ENCODE measurements around the gene MARCHF10.

Gene MARCHF10

DNA sequence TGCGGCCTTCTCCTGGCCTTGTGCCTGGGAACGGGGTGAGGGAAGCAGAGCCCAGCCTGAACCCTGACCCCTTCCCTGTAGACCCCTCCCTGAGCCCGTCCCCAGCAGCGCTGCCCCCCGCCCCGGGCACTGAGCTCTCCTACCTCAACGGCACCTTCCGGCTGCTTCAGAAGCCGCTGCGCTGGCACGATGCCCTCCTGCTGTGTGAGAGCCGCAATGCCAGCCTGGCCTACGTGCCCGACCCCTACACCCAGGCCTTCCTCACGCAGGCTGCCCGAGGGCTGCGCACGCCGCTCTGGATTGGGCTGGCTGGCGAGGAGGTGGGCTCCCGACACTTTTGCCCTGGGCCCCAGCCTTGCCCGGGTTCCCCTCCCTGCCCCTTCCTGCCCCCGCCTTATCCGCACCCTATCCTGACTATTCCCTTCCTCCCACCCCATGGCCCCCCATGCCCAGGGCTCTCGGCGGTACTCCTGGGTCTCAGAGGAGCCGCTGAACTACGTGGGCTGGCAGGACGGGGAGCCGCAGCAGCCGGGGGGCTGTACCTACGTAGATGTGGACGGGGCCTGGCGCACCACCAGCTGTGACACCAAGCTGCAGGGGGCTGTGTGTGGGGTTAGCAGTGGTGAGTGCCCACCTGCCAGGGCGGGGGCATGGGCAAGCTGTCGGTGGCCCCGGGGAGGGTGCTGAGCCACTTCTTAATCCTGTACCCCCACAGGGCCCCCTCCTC, 118.5 kb downstream of the MARCHF10 start:
- peaks cover 13% of the 10 kb centered on the region for H3K4me1 ChIP-seq (ENCODE audit: insufficient read depth, low read length)
- H3K9ac ChIP-seq (ENCODE audit: low read depth, low read length), result no peak overlapping the region
- H3K36me3 ChIP-seq (ENCODE audit: insufficient read depth, low read length), result no peaks in the 10 kb centered on the region
- no peaks in the 10 kb centered on the region for H3K9me3 ChIP-seq (ENCODE audit: control insufficient read depth, insufficient read depth, low read length)

DNA sequence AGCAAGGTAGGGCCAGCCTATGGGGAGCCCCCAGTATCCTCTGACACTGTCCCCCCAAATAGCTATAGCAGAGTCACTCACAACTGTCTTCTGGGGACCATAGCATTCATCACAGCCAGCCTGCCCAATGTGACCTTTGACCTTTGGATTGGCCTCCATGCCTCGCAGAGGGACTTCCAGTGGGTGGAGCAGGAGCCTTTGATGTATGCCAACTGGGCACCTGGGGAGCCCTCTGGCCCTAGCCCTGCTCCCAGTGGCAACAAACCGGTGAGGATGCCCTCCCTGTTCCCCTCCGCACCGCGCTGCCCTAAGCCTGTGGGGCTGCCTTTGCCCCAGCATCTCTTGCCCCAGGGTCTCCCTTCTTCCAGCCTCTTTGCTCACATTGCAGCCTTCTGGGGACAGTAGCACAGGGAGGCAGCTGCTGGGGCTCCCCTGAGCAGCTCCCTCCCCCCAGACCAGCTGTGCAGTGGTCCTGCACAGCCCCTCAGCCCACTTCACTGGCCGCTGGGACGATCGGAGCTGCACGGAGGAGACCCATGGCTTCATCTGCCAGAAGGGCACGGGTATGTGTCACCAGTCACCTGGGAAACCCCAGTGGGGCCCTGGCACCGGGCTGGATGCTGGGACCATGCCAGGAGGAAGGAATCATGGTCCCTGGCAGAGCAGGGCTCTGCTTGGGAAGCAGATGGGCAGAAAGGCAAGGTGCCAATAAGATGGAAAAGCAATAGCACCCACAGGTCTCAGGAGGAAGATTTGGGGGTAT, 119.5 kb downstream of the MARCHF10 start:
- peaks cover 3% of the 10 kb centered on the region for H3K4me1 ChIP-seq (ENCODE audit: insufficient read depth, low read length)
- no peak overlapping the region for H3K9ac ChIP-seq (ENCODE audit: low read depth, low read length)
- no peaks in the 10 kb centered on the region for H3K9me3 ChIP-seq (ENCODE audit: control insufficient read depth, insufficient read depth, low read length)
- H3K36me3 ChIP-seq (ENCODE audit: insufficient read depth, low read length), result no peaks in the 10 kb centered on the region

DNA sequence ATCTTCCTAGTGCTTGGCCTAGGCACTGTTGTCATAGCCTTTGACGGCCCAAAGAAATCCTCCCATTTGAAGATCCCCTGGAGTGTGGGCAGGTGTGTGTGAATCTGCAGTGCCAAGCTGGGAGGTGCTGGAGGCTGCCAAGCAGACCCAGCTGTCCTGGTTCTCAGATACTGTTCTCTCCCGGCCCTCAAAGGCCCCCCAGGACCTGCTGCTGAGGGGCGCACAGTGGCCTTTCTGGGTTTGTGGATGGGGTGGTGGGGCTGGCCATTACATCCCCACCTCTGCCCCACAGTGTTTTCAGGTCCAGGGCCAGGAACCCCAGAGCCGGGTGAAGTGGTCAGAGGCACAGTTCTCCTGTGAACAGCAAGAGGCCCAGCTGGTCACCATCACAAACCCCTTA, 120.1 kb downstream of the MARCHF10 start:
- no peak overlapping the region for H3K9ac ChIP-seq (ENCODE audit: low read depth, low read length)
- H3K9me3 ChIP-seq (ENCODE audit: control insufficient read depth, insufficient read depth, low read length), result no peaks in the 10 kb centered on the region
- H3K4me1 ChIP-seq (ENCODE audit: insufficient read depth, low read length), result no peaks in the 10 kb centered on the region
- no peaks in the 10 kb centered on the region for H3K36me3 ChIP-seq (ENCODE audit: insufficient read depth, low read length)

DNA sequence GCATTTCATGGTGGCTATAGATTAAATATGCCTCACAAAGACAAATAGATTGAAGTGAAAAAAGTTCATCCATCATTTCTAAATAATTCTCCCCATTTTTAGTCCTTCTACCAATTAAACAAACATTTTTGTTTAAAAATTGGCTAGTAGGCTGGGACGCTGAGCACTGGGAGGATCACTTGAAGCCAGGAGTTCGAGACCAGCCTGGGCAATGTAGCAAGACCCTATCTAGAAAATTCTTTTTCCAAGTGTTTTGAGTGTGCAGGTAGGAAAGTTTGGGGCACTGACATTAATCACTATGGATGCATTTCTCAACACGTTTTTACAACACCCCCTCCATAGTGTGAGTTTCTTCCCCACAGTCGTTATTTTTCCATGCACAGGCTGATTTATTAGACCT, 123.9 kb downstream of the MARCHF10 start:
- no peaks in the 10 kb centered on the region for H3K9me3 ChIP-seq (ENCODE audit: control insufficient read depth, insufficient read depth, low read length)
- H3K4me1 ChIP-seq (ENCODE audit: insufficient read depth, low read length), result peaks cover 6% of the 10 kb centered on the region; the same call in 1 of the 2 replicates
- H3K9ac ChIP-seq (ENCODE audit: low read depth, low read length), result no peak overlapping the region
- peaks cover 4% of the 10 kb centered on the region; the same call in 1 of the 2 replicates for H3K36me3 ChIP-seq (ENCODE audit: insufficient read depth, low read length)

DNA sequence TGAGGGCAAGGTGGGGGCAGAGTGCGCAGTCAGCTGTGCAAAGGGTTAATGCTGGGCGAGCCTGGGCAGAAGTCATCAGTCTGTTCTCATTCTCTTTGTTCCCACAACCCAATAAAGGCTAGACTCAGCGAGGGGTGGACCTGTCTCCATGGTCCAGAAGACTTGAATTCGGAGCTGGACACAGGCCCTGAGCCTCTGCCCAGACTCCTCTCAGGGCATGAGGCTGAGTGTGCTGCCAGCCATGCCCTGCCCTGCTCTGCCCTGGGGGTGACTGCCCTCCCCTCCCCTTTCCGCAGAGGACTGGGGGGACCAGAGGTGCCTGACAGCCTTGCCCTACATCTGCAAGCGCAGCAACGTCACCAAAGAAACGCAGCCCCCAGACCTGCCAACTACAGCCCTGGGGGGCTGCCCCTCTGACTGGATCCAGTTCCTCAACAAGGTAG, 126.2 kb downstream of the MARCHF10 start:
- Histone ChIP-seq H3K9ac (ENCODE audit: low read depth, low read length) (no peak overlapping the region), H3K36me3 (ENCODE audit: insufficient read depth, low read length) (peaks cover 4% of the 10 kb centered on the region; the same call in 1 of the 2 replicates), H3K4me1 (ENCODE audit: insufficient read depth, low read length) (peaks cover 6% of the 10 kb centered on the region; the same call in 1 of the 2 replicates), H3K9me3 (ENCODE audit: control insufficient read depth, insufficient read depth, low read length) (no peaks in the 10 kb centered on the region)

DNA sequence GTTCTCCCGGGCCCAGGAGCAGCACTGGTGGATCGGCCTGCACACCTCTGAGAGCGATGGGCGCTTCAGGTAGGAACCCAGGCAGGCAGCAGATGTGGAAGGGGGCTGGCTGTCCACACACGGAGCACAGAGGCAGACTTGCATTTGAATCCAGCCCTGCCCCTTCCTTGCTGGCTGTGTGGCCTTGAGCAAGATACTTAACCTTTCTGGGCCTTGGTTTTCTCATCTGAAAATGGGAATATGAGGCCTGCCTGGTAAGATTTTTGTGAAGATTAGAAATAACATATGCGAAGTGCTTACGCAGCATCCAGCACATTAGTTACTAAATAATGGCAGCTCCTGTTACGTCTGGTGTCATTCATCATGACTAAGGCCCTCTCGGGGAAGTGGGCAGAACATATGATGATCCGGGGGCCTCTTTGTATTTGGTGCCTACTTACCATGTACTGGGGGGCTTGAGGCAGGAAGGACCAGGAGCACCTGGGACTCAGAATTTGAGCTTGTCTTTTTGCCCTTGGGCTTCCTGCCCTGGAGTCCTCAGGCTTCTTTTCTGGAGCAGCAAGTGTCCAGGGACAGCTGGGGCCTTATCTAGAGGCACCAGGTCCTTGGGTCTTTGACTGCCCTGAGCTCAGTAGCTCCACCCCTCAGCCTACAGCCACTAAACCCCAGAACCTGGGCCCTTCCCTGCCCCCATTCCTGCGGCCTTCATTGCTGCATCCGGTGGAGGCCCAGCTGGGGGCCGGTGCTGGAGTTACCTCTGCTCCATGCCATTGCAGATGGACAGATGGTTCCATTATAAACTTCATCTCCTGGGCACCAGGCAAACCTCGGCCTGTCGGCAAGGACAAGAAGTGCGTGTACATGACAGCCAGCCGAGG, 126.8 kb downstream of the MARCHF10 start:
- no peak overlapping the region for H3K9ac ChIP-seq (ENCODE audit: low read depth, low read length)
- H3K9me3 ChIP-seq (ENCODE audit: control insufficient read depth, insufficient read depth, low read length), result no peaks in the 10 kb centered on the region
- H3K36me3 ChIP-seq (ENCODE audit: insufficient read depth, low read length), result peaks cover 4% of the 10 kb centered on the region; the same call in 1 of the 2 replicates
- H3K4me1 ChIP-seq (ENCODE audit: insufficient read depth, low read length), result peaks cover 6% of the 10 kb centered on the region; the same call in 1 of the 2 replicates

DNA sequence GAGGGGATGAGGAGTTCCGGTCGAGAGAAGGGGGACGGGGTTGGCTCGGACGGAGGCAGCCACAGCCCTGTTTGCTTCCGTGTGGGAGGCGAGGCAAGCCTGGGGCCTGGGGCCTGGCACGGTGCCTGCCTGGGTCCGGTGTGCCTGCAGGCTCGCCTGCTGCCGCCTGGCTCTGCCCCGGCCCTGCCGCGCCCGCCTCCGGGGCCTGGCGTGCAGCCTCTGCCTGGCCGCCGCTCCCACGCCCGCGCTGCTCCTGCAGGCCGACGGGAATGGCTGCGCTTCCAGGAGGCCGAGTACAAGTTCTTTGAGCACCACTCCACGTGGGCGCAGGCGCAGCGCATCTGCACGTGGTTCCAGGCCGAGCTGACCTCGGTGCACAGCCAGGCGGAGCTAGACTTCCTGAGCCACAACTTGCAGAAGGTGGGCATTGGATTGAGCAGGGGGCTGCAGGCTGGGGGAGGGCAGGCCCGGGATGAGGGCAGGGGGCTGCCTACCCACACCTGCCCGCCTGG, 127.5 kb downstream of the MARCHF10 start:
- peaks cover 6% of the 10 kb centered on the region; the same call in 1 of the 2 replicates for H3K4me1 ChIP-seq (ENCODE audit: insufficient read depth, low read length)
- no peaks in the 10 kb centered on the region for H3K9me3 ChIP-seq (ENCODE audit: control insufficient read depth, insufficient read depth, low read length)
- peaks cover 4% of the 10 kb centered on the region; the same call in 1 of the 2 replicates for H3K36me3 ChIP-seq (ENCODE audit: insufficient read depth, low read length)
- peak overlapping the region; percentile 2; the same call in 1 of the 2 replicates for H3K9ac ChIP-seq (ENCODE audit: low read depth, low read length)

DNA sequence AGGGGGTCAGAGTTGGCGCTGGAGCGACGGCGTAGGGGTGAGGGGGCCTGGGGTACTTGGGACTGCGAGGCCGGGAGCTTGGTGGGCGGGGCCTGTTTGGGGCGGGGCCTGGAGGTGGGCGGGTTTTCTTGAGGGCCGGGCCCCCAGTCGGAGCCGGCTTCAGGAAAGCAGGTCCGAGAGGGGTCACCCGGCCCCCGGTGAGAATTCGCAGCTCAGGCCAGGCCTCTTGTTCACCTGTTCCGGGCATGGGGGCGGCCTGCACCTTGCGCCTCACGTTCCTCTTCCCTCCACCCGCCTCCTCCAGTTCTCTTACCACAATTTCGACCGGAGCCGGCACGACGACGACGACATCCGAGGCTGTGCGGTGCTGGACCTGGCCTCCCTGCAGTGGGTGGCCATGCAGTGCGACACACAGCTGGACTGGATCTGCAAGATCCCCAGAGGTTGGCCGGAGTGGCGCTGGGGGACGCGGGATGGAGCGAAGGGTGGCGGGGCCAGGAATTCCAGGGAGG, 128.2 kb downstream of the MARCHF10 start:
- peaks cover 4% of the 10 kb centered on the region; the same call in 1 of the 2 replicates for H3K36me3 ChIP-seq (ENCODE audit: insufficient read depth, low read length)
- H3K4me1 ChIP-seq (ENCODE audit: insufficient read depth, low read length), result peaks cover 6% of the 10 kb centered on the region; the same call in 1 of the 2 replicates
- no peaks in the 10 kb centered on the region for H3K9me3 ChIP-seq (ENCODE audit: control insufficient read depth, insufficient read depth, low read length)
- peak overlapping the region; percentile 22; the same call in 1 of the 2 replicates for H3K9ac ChIP-seq (ENCODE audit: low read depth, low read length)

DNA sequence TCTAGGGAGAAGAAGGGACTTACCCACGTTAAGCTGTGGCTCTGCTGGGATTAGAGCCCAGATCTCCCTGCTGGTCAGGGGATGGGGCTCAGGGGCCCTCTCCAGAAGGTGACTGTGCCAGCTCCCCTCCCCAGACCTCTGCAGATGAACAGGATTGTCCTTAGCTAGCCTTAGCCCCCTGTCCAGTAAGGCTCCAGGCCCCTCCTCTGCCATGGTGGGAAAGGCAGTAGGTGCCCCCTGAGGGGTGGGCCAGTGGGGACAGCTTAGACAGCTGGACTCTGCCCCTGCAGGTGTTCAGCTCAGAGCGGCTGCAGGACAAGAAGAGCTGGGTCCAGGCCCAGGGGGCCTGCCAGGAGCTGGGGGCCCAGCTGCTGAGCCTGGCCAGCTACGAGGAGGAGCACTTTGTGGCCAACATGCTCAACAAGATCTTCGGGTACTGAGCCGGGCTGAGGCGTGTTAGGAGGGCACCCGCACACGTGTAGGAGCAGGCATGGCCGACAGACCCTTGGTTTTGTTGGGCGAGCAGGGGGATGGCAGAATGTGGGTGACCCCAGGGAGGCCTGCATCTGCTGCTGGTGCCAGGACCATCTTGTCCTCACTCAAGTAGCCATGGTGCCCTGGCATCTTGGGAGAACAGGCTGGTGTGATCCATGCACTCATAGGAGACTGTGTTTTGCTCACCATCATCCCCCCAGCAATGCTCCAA, 129.7 kb downstream of the MARCHF10 start:
- Histone ChIP-seq H3K4me1 (ENCODE audit: insufficient read depth, low read length) (peaks cover 6% of the 10 kb centered on the region; the same call in 1 of the 2 replicates), H3K9ac (ENCODE audit: low read depth, low read length) (no peak overlapping the region), H3K9me3 (ENCODE audit: control insufficient read depth, insufficient read depth, low read length) (no peaks in the 10 kb centered on the region), H3K36me3 (ENCODE audit: insufficient read depth, low read length) (peaks cover 4% of the 10 kb centered on the region; the same call in 1 of the 2 replicates)

DNA sequence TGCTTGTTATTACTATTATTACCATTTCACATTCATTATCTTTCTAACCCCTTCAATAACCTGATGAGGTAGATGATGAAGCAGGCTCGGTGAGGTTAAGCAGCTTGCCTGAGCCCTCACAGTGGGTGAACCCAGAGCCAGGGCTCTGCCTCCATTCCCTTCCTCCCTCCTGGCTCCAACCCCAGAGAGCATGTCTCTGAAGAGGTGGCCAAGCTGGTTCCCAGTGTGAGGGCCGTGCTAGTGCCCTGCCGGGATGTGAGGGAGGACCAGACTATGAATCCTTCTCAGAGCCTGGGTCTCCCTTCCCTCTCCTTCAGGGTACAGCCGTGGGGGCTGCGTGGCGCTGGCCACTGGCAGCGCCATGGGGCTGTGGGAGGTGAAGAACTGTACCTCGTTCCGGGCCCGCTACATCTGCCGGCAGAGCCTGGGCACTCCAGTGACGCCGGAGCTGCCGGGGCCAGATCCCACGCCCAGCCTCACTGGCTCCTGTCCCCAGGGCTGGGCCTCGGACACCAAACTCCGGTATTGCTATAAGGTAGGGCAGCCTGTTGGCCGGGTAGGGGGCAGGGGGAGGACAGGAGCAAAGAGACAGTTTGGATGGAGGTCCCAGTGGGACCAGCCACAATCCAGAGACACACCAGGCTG, 131.0 kb downstream of the MARCHF10 start:
- Histone ChIP-seq H3K9ac (ENCODE audit: low read depth, low read length) (no peak overlapping the region), H3K9me3 (ENCODE audit: control insufficient read depth, insufficient read depth, low read length) (no peaks in the 10 kb centered on the region), H3K4me1 (ENCODE audit: insufficient read depth, low read length) (peaks cover 6% of the 10 kb centered on the region; the same call in 1 of the 2 replicates), H3K36me3 (ENCODE audit: insufficient read depth, low read length) (peaks cover 4% of the 10 kb centered on the region; the same call in 1 of the 2 replicates)

DNA sequence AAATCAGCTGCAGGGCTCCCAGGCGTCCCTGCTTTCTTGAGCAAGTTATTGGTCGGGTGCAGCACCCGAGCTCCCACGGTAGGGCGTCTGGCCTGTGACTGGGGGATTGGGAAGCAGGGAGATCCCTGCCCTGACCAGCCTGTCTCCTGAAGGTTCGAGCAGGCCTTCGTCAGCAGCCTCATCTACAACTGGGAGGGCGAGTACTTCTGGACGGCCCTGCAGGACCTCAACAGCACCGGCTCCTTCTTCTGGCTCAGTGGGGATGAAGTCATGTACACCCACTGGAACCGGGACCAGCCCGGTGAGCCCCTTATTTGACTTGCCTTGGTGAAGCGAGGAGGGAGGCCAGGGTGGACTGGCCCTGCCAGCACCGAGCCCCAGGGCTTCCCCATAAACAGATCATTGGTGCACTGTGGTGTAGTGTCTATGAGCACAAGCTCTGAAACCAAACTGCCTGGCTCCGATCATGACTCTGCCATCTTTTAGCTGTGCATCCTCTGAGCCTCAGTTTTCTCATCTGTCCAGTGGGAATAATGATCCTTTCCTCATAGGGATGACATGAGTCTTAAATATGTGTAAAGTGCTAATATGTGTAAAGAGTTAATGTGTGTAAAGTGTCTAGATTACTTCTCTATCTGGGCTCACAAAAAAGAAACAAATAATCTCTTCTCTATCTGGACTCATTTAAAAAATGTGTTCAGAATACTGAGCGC, 131.7 kb downstream of the MARCHF10 start:
- Histone ChIP-seq H3K9me3 (ENCODE audit: control insufficient read depth, insufficient read depth, low read length) (no peaks in the 10 kb centered on the region), H3K36me3 (ENCODE audit: insufficient read depth, low read length) (peaks cover 4% of the 10 kb centered on the region; the same call in 1 of the 2 replicates), H3K4me1 (ENCODE audit: insufficient read depth, low read length) (peaks cover 5% of the 10 kb centered on the region; the same call in 1 of the 2 replicates), H3K9ac (ENCODE audit: low read depth, low read length) (no peak overlapping the region)

DNA sequence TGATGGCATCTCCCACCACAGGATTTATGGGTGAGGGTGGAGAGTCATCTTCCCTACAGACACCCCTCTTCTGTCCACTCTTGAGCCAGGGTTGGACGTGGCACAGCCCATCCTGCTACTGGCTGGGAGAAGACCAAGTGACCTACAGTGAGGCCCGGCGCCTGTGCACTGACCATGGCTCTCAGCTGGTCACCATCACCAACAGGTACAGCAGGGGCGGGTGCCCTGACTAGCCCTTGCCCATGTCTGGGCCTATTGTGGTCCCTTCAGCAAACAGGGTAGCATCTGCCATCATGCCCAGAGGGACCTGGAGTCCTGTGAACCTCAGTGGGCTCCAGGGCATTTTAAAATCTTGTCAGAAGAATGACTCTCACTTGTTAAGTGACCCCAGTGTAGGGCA, 132.4 kb downstream of the MARCHF10 start:
- H3K36me3 ChIP-seq (ENCODE audit: insufficient read depth, low read length), result no peaks in the 10 kb centered on the region; the same call in 1 of the 2 replicates
- H3K4me1 ChIP-seq (ENCODE audit: insufficient read depth, low read length), result no peaks in the 10 kb centered on the region; the same call in 1 of the 2 replicates
- no peak overlapping the region for H3K9ac ChIP-seq (ENCODE audit: low read depth, low read length)
- H3K9me3 ChIP-seq (ENCODE audit: control insufficient read depth, insufficient read depth, low read length), result no peaks in the 10 kb centered on the region
